HG02870 (cell line): ENCODE data around the gene SLC25A12.

Source experiments
- ATAC-seq: cut with Tn5 transposase; IDR thresholded peaks from one replicate; pipeline ENCODE4 v1.9.1; 2021; ENCODE audit warnings: mild to moderate bottlenecking, moderate library complexity; ENCODE audit not compliant: unreplicated experiment

Gene SLC25A12

GRCh38 chr2:171735991-171736710, 157.9 kb downstream of the SLC25A12 start:
- no peak for ATAC-seq
